HL-60/S4 (cell line): ENCODE results near the gene NCAN.
"Not testable (repeated sequence)": the region's sequence is repeated elsewhere in the genome, so short reads cannot be mapped to it uniquely, and the experiment has no call there.

ENCODE experiments used
- in situ Hi-C: fragments of 300-500 bp; cut with MboI; formaldehyde crosslinking; loops from 2 replicates; pipeline ENCODE4 v1.14.3; 2022; ENCODE audit warnings: low sequenced_read_pairs

NCAN gene

DNA sequence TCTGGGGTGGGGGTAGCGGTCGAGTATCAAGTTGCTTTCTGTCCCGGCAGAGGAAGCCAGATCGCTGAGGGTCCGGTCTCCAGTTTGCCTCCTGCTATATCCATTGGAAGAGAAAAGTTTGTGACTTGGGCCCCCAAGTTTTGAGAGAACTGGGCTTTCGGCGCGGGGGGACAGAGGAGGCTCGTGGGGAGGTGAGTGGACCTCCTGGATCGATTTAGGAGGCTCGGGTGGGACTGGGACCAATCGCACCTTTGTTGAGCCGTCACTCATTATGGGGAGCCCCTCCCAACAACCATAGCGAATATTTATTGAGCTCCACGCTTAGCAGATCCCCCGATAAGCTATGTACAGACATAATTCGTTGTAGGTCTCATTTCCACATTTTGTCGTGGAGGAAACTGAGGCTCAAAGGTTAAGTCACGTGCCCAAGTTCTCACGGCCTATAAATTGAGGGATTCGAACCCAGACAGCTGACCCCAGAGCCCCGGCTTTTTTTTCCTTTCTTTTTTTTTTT lies 18.8 kb upstream of the NCAN start:
- in situ Hi-C loops: no loop called here

DNA sequence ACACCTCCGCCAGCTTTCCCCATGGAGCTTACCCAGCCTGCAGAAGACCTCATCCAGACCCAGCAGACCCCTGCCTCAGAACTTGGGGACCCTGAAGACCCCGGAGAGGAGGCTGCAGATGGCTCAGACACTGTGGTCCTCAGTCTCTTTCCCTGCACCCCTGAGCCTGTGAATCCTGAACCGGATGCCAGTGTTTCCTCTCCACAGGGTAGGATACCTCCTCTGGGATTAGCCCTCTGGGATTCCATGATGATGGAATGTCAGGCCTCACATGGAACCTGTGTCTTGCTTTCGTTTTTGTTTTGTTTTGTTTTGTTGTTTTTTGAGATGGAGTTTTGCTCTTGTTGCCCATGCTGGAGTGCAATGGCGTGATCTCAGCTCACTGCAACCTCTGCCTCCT lies 17.8 kb upstream of the NCAN start:
- in situ Hi-C loops: no loop called here

DNA sequence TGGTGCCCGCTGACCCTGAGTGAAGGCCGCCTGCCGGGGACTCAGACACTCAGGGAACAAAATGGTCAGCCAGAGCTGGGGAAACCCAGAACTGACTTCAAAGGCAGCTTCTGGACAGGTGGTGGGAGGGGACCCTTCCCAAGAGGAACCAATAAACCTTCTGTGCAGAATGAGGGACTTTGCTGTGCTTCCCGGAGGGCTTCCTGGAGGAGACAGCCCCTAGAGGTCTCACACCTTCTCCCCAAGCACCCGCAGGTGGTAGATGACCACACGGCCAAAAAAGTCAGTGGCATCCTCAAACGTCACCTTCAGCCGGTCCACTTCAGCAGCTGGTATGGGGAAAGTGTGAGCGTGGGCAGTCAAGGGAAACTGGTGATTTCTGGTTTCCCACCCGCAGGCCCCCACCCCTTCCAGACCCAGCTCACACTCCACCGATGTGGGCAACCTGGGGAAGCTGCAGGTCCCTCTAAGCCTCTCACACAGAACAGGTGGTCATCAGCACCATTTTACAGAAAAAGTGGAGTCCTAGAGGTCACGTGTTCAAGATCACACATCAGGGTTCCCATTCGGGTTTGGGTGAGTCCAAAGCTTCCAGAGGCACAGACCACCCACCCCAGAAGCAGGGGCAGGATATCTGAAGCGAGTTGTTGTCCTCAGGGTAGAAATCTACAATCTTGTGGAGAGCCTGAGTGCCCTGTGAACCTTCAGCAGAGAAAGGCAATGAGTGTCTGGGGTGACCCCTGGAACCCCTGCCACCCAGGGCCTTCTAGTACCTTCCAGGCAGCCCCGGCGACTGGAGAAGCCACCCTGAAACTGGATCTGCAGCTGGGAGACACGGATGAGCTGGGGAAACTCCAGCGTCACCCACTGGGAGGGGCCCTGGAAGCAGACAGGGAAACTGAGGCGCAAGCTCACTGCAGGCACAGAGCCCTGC lies 9.8 kb upstream of the NCAN start:
- in situ Hi-C loops: no loop called here

DNA sequence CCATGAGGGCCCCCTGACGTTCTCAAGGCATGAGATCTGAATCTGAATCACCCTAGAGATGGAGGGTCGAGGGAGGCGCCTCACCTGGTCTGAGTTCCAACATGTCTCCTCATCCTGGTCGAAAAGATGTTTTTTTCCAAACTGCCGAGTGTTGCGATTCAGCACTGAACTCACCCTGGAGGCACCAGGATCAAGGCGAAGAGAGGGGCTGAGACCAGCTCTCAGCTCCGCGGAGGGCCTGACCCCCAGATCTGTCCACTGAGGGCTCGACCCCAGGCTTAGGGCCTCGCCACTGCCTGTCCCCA lies 9.1 kb upstream of the NCAN start:
- in situ Hi-C loops: no loop called here

DNA sequence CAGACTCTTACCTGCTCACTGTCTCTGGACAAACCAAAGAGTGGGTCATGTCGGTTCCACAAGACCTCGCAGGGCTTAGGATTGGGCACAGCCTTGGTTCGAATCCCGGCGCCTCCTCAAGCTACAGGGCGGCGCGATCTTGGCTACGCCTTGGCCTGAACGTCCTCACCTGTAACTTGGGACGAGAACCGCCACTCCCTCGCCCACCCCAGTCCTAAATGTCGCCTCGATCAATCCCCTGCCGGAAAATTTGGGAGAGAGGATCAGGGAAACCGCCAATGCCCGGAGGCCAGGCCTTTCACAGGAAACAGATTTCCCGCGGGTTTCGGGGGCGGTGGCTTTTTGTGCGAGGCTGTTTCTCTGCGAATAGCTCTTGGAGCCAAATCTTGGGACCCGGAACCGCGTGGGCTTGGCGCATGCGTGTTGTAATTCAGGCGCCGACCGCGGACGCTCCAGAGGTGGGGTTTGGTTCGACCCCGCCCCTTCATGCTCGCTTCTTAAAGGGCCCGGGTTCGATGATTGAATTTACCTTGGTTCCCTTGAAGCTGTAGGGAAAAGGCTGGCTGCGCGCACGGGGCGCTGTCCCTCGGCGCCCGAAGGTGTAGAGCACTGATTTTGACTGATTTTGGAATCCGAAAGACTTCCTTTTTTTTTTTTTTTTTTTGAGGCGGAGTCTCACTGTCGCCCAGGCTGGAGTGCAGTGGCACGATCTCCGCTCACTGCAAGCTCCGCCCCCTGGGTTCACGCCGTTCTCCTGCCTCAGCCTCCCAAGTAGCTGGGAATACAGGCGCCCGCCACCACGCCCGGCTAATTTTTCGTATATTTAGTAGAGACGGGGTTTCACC lies 8.5 kb upstream of the NCAN start, which contains the start of gene NR2C2AP:
TSS of gene NR2C2AP (minus strand) at position 403 of the 845 bp plus-strand sequence. CDS start at position 49, 354 bp downstream.
- in situ Hi-C loops: no loop called here

DNA sequence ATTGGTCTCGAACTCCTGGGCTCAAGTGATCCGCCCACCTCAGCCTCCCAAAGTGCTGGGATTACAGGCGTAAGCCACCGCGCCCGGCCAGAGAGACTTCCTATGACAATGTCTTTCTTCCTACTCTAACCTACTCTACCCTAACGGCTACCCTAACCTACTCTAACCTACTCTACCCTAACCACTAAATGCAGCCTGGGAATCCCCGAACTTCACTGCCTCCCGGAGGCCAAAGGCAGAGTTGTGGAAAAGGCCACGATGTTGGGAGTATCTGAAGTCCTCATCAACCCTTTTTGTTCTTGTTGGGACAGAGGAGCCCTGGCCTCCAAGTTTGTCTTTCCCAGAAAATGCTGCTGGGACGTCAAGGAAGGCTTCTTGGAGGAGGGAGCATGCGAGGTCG lies 7.6 kb upstream of the NCAN start:
- in situ Hi-C loops: no loop called here

DNA sequence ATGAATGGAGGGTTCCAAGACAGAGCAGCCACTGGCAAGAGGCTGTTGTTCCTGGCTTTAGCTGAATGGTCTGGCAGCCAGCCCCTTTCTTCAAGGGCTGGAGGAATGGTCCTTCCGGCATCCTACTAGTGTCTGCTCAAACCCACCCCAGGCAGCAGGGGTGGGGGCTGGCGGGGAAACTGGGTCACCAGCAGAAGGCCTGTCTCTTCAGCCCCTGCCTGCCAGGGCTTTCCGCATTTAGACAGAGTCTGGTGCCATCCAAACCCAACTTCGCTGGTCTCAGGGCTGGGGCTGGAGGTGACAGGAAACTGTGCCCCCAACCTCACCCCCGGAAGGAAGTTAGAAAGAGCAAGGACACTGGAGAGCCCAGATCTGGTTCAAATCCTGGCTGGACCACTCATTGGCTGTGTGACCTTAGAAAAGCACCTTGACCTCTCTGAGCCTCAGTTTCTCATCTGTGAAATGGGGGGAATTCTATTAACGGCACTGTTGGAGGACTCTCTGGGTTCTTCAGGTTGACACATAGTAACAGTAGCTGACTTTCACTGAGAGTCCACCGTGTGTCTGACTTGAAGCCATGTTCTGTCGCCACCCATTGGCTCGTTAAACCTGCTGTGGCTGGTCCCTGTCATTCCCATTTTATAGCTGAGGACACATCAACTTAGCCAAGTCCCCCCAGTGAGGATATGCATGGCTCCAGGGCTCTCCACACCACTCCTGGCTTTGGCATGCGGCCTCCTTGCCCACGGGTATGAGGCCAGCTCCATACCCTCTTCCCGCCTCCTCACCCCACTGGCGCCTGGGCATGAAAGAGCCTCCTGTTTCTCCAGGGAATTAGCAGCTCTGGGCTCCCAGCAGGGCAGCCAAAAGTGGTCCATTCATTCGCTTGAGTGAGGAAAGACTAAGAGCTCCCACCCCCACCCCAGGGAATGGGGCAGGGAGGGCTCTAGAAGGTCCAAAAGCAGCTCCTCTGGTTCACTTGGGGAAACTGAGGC lies 6.0 kb upstream of the NCAN start:
- in situ Hi-C loops: no loop called here

DNA sequence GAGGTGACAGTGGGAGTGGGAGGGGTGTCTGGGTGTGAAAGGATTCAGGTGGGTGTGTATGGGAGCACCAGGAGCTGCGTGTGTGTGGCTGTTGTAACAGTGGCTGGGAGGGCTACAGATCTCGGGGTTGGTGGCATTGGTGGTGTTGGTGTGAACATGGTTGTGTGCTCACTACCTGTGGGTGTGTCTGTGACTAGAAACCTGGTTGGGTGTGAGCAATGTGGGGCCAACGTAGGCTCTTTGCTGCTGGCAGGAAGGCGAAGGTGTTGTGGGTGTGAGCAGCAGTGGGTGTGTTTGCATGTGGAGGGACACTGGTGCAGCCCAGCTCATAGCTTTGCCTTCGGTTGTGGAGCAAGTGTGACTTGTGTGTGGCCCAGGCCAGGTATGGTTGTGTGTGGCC lies 4.8 kb upstream of the NCAN start:
- in situ Hi-C loops: no loop called here

DNA sequence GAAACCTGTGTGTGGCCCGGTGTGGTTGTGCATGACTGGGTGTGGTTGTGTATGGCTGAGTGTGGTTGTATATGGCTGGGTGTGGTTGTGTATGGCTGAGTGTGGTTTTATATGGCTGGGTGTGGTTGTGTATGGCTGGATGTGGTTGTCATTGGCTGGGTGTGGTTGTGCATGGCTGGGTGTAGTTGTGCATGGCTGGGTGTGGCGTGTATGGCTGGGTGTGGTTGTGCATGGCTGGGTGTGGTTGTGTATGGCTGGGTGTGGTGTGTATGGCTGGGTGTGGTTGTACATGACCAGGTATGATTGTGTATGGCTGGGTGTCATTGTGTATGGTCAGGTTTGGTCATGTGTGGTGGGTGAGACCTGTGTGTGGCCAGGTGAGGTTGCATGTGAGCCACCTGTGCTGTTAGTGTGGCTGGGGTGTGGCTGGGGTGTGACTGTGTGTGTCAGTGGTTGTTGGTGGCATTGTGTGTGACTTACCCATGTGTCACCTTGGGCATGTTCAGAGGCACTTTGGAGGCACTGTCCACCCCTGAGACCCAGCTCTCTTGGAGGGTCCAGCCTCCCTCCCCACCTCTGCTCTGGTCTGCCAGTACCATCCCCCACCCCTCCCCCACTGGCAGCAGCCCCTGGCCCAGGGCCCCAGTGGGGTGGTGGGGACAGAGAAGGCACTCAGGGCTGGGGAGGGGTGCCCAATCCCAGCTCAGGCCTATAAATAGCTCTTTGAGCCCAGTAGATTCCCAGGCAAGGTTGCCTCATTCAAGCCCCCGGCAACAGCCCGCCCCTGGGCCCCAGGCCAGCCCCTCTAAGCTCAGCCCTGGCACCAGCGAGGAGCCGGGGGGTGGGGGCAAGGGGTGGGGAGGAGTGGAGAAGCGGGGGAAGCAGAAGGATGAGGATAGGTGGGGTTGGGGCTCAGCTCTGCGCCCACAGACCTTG lies 3.9 kb upstream of the NCAN start:
- in situ Hi-C loops: no loop called here

DNA sequence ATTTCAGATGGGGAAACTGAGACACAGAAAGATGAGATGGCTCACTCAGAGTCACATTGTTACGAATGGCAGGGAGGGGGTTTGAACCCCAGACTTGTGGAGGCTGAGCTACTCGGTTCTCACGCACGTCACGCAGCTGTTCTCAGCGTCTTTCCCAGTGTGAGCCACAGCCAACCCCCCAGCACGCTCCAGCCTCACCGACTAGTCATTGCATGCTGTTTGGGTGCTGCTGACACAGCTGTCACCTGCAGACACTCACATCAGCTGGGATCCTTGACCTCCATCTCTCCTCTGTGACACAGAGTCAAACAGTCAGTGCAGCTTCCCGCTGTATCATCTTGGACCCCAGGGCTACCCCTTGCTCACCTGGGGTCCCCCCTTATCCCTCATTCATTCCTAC lies 2.4 kb upstream of the NCAN start:
- in situ Hi-C loops: no loop called here

DNA sequence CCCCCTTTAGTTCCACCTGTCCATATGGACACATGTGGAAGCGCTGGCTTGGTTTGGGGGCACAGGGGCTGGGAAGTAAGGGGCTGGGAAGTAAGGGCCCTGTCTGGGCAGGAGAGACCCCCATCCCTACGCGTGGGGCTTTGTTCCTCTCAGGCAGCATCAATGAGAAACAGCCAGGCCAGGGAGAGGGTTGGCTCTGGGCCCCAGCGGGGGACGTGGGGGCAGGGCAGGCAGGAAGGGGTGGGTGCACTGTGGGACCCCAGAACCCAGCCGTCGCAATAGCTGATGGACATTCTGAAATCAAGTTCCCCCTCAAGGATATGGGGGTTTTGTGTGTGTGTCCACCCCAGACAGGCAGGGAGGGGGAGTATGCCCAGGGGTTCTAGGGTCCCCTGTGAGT lies 1.2 kb downstream of the NCAN start:
- in situ Hi-C loops: no loop called here

DNA sequence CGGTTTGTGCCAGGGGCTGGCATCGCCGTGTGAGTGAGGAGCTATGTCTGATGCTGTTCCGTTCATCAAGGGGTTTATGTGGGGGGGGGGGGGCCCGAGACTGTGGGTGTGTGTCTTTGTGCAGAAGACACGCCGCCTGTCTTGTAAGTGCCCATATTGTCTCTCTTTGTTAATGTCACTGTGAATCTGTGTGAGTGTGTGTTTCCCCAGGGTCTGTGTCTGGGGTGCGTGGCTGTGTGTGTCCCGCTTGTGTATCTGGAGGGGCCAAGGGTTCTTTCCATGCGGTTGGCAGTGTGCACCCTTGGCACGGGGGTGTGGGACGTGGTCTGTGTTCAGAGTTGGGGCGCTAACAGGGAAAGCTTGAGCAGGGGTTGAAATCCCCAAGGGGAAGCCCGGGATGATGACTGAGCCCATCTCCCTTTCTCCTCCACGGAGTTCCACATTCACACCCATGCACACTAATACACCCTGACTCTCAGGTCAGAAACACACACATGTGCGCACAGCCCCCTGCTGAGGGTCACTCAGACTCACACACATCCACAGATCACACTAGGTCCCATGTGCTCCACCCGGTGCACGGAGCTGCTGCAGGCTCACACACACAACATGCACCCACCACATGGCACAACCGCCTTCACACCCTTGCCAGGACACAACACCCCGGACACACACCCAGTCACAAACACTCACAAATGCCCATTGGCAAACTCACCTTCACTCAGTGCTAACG lies 1.8 kb downstream of the NCAN start:
- in situ Hi-C loops: no loop called here

DNA sequence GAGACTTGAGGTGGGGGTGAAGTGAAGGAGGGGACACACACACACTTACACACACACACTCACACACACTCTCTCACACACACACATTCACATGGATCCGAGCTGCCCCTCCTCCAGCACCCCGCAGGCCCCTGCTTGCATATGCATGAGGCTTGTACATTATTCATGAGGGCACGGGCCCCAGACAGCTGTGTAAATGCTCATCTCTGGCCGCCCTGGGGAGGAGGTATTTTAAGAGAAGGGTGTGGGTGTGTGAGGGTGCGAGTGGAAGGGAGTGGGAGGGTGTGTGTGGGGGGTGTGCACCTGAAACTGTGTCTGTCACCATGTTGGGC lies 2.4 kb downstream of the NCAN start:
- in situ Hi-C loops: no loop called here

DNA sequence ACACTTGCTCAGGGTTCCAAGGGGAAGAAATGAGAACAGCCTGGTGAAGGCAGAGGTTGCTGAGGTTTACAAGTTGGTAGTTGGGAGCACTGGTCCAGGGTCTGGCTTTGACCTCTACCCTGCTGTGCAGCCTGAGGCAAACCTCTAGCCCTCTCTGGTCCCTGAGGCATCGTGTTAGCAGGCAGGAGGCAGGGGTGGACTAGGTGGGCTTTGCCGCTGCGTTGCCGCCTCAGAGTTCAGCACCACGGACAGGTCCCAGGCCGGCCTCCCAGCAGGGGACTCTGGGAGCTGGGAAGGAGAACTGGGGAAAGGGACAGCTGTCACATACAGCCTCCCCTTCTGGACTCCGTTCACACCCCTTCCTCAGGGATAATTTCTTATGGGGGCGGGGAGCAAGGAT lies 3.1 kb downstream of the NCAN start:
- in situ Hi-C loops: no loop called here

DNA sequence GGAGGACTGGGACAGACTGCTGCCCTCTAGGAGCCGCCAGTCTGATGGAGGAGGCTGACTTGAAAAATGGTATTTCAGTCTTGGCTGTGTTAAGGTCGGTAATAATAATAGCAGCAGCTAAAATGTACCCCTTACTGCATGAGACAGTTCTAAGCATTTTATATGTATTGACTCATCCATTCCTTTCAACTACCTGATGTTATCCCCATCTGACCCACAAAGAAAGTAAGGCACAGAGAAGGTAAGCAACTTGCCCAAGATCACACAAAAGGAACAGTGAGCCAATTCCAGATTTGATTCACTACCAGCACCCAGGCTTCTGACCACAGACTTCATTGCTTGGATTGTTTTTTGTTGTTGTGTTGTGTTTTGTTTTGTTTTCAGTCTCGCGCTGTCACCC lies 4.0 kb downstream of the NCAN start:
- in situ Hi-C loops: no loop called here

DNA sequence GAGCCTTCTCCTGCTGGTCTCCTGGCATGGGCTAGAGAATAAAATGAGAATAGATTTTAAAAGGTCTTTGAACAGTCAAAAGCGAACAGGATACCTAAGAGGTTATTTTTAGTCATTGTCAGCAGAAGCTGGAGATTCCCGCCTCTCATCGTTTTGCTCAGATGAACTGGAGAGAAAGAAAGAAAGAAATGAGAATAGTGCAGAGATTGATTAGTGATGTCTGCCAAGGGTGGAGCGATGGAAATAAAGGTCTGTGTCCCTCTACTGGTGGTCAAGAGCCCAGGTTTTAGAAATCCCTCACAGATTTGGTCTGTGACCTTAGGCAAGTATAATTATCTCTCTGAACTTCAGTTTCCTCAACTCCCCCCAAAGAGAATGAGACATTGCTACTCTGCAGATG lies 5.3 kb downstream of the NCAN start:
- in situ Hi-C loops: no loop called here

DNA sequence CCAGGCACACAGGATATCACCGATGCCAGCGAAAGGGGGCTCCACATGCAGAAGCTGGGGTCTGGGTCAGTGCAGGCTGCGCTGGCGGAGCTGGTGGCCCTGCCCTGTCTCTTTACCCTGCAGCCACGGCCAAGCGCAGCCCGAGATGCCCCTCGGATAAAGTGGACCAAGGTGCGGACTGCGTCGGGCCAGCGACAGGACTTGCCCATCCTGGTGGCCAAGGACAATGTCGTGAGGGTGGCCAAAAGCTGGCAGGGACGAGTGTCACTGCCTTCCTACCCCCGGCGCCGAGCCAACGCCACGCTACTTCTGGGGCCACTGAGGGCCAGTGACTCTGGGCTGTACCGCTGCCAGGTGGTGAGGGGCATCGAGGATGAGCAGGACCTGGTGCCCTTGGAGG lies 7.2 kb downstream of the NCAN start:
- in situ Hi-C loops: no loop called here

DNA sequence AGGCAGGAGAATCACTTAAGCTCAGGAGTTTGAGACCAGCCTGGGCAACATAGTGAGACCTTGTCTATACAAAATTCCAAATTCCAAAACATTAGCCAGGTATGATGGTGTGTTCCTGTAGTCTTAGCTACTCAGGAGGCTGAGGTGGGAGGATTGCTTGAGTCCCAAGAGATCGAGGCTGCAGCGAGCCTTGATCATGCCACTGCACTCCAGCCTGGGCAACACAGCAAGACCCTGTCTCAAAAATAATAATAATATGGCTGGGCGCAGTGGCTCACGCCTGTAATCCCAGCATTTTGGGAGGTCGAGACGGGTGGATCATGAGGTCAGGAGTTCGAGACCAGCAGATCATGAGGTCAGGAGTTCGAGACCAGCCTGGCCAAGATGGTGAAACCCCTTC lies 9.2 kb downstream of the NCAN start:
- in situ Hi-C loops: not testable (repeated sequence)

DNA sequence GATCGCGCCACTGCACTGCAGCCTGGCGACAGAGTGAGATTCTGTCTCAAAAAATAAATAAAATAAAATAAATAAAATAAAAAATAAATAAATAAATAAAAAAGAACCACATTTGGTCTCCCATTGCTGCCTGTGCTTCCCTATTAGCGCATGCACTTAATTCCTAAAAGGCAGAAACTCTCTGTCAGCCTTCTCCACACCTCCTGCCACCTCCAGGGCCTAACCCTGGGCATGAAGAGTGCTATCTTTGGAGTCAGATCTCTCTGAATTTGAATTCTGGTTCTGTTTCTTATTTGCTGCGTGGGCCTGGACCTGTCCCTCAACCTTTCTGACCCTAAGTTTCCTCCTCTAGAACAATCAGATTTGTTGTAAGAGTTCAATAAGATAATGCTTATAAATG lies 11.3 kb downstream of the NCAN start:
- in situ Hi-C loops: no loop called here
